Liver (tissue), 9 donors: Measurements from ENCODE around the gene PLXDC2. TPM values are rescaled to one million over a fixed set of nuclear protein-coding genes. Genes with fewer than 3 reads are reported as not detected.
A peak's percentile ranks its signal among the peaks of the same experiment; 100 is the strongest.

ENCODE experiments used
- DNase-seq: peaks from one replicate; pipeline ENCODE4 v3.0.0-alpha.2; 2017; ENCODE audit warnings: low spot score
- H3K27ac ChIP-seq, 2 donors: one replicate each; pipeline ENCODE4 v1.7.0; 2013; ENCODE audit warnings: inconsistent platforms in 2 of 2, low read length in 2 of 2, control low read depth in 1 of 2, low read depth in 1 of 2, mild to moderate bottlenecking in 1 of 2
- H3K27me3 ChIP-seq, 4 donors: one replicate each; pipeline versions ENCODE4 v1.6.1 to v1.7.0; 2013; ENCODE audit warnings: low read length in 3 of 4, inconsistent platforms in 1 of 4, mild to moderate bottlenecking in 1 of 4, moderate library complexity in 1 of 4; ENCODE audit not compliant: control insufficient read depth in 4 of 4, insufficient read depth in 4 of 4
- H3K36me3 ChIP-seq, 4 donors: one replicate each; pipeline versions ENCODE4 v1.6.1 to v1.7.0; 2013; ENCODE audit warnings: low read length in 3 of 4, mild to moderate bottlenecking in 3 of 4, low read depth in 1 of 4, moderate library complexity in 1 of 4; ENCODE audit not compliant: control insufficient read depth in 4 of 4, insufficient read depth in 3 of 4
- H3K4me1 ChIP-seq, 4 donors: one replicate each; pipeline versions ENCODE4 v1.6.1 to v1.7.0; 2013; ENCODE audit warnings: low read length in 3 of 4, mild to moderate bottlenecking in 3 of 4, moderate library complexity in 1 of 4; ENCODE audit not compliant: control insufficient read depth in 4 of 4, insufficient read depth in 4 of 4
- H3K4me3 ChIP-seq, 3 donors: one replicate each; pipeline versions ENCODE4 v1.6.1 to v1.7.0; 2013; ENCODE audit warnings: low read length in 3 of 3, control low read depth in 1 of 3, low read depth in 1 of 3, mild to moderate bottlenecking in 1 of 3
- H3K9ac ChIP-seq, 2 donors: one replicate each; pipeline ENCODE4 v1.7.0; 2013; ENCODE audit warnings: low read length in 2 of 2, mild to moderate bottlenecking in 2 of 2, moderate library complexity in 2 of 2, control low read depth in 1 of 2, low read depth in 1 of 2
- H3K9me3 ChIP-seq, 4 donors: one replicate each; pipeline versions ENCODE4 v1.6.1 to v1.7.0; 2013; ENCODE audit warnings: low read length in 3 of 4; ENCODE audit not compliant: control insufficient read depth in 4 of 4
- EGR1 ChIP-seq, 2 donors: IDR thresholded peaks; 2 replicates each; pipeline ENCODE4 v1.6.1; 2016 to 2018; ENCODE audit warnings: antibody characterized with exemption in 2 of 2, low read depth in 2 of 2
- FOXA1 ChIP-seq: IDR thresholded peaks from 2 replicates; pipeline ENCODE4 v1.6.1; 2016; ENCODE audit warnings: antibody characterized with exemption
- FOXA2 ChIP-seq: IDR thresholded peaks from 2 replicates; pipeline ENCODE4 v1.6.1; 2016; ENCODE audit warnings: antibody characterized with exemption
- GABPA ChIP-seq, 2 donors: IDR thresholded peaks in 1 of 2; conservative IDR thresholded peaks in 1 of 2; 2 replicates each; pipeline ENCODE4 v1.6.1; 2016; ENCODE audit warnings: antibody characterized with exemption in 2 of 2, mild to moderate bottlenecking in 1 of 2, moderate library complexity in 1 of 2
- HNF4A ChIP-seq, 2 donors: conservative IDR thresholded peaks; 2 replicates each; pipeline ENCODE4 v1.6.1; 2016; ENCODE audit warnings: antibody characterized with exemption in 2 of 2, mild to moderate bottlenecking in 2 of 2
- HNF4G ChIP-seq: IDR thresholded peaks from 2 replicates; pipeline ENCODE4 v1.6.1; 2016; ENCODE audit warnings: antibody characterized with exemption
- JUND ChIP-seq, 2 donors: IDR thresholded peaks; 2 replicates each; pipeline ENCODE4 v1.6.1; 2016; ENCODE audit warnings: antibody characterized with exemption in 2 of 2
- NR2F2 ChIP-seq: IDR thresholded peaks from 2 replicates; pipeline ENCODE4 v1.6.1; 2016; ENCODE audit warnings: antibody characterized with exemption
- RAD21 ChIP-seq, 2 donors: IDR thresholded peaks; 2 replicates each; pipeline ENCODE4 v1.6.1; 2016; ENCODE audit warnings: antibody characterized with exemption in 2 of 2, mild to moderate bottlenecking in 2 of 2
- RXRA ChIP-seq, 2 donors: IDR thresholded peaks; 2 replicates each; pipeline ENCODE4 v1.6.1; 2017 to 2018; ENCODE audit warnings: antibody characterized with exemption in 2 of 2, mild to moderate bottlenecking in 1 of 2
- SP1 ChIP-seq: IDR thresholded peaks from 2 replicates; pipeline ENCODE4 v1.6.1; 2018; ENCODE audit warnings: antibody characterized with exemption, mild to moderate bottlenecking
- TAF1 ChIP-seq: conservative IDR thresholded peaks from 2 replicates; pipeline ENCODE4 v1.6.1; 2016; ENCODE audit warnings: antibody characterized with exemption, mild to moderate bottlenecking
- YY1 ChIP-seq: IDR thresholded peaks from 2 replicates; pipeline ENCODE4 v1.6.1; 2016; ENCODE audit warnings: antibody characterized with exemption, mild to moderate bottlenecking
- WGBS: extraction: QIAGEN DNeasy Blood & Tissue Kit; methylation state at CpG from one replicate; pipeline ENCODE4 v1.1.7; 2013; 5-methylcytosine and 5-hydroxymethylcytosine counted together
- polyA plus RNA-seq, 2 donors: library from polyadenylated mRNA; stranded (reverse) in 1 of 2; unstranded in 1 of 2; fragments of 200-250 nt in 1 of 2; fragments of >200 nt in 1 of 2; fragmentation: Nextera tagmentation in 1 of 2; extraction: Ambion mirVana in 1 of 2; gene quantifications; one replicate each; pipeline versions ENCODE4 v1.2.1 to v1.2.3, GENCODE V29; 2013 to 2015
- total RNA-seq, 2 donors: library from RNA; depleted of rRNA; stranded (reverse); fragments of >200 nt; gene quantifications; one replicate each; pipeline ENCODE4 v1.2.3, GENCODE V29; 2014
- TF ChIP-seq, protein P1 (sequence below): fragments of 150-350 bp; IDR thresholded peaks from 2 replicates; pipeline ENCODE4 v1.5.1; 2017; ENCODE audit warnings: improper control_type of control experiment, low read depth, low read length; ENCODE audit not compliant: missing input control
- TF ChIP-seq, protein P2 (sequence below): IDR thresholded peaks from 2 replicates; pipeline ENCODE4 v1.6.1; 2016; ENCODE audit warnings: antibody characterized with exemption
- TF ChIP-seq, protein P3 (sequence below): IDR thresholded peaks from 2 replicates; pipeline ENCODE4 v1.6.1; 2016; ENCODE audit warnings: antibody characterized with exemption
- TF ChIP-seq, protein P4 (sequence below): IDR thresholded peaks from 2 replicates; pipeline ENCODE4 v1.6.1; 2016; ENCODE audit warnings: antibody characterized with exemption
- TF ChIP-seq, protein P5 (sequence below): IDR thresholded peaks from 2 replicates; pipeline ENCODE4 v1.6.1; 2016; ENCODE audit warnings: antibody characterized with exemption, mild to moderate bottlenecking
- donor health status: healthy.
- donor health status: healthy.
- donor health status: healthy.
- donor health status: healthy.
- donor health status: healthy.

PLXDC2 gene
- total and polyA plus RNA-seq, 4 donors, result 1.4 to 5.1 (median 2.4) TPM

DNA sequence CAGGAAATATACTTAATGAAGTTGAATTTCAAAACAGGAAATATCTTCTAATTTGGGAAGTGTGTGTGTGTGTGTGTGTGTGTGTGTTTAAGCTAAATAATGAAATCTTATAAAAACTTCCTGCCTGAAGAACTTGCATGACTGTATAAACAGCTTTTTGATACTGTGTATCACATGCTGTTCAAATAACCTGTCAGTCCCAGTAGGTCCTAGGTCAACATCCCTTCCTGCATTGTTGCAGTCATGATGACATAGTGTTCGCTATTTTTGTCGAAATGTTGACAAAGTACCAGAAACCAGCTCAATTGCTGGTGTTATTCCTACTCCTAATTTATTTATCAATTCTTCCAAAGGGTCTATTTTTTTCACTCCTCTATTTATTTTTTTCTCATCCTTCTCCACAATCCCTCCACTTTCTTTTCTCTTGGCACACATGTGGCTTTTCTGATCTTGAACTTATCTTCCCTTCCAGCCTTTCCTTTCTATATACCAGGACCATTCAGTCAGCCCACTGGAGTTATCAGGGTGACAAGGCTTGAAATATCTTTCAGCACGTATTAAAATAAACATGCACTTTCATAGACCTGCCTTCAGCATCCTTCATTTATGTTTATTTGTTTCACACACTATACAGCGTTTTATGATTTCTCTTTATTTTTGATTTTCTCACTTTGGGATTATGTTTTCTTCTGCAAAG is 115.8 kb downstream of the PLXDC2 start (continued):
- TF ChIP-seq YY1, result peak; percentile 24

DNA sequence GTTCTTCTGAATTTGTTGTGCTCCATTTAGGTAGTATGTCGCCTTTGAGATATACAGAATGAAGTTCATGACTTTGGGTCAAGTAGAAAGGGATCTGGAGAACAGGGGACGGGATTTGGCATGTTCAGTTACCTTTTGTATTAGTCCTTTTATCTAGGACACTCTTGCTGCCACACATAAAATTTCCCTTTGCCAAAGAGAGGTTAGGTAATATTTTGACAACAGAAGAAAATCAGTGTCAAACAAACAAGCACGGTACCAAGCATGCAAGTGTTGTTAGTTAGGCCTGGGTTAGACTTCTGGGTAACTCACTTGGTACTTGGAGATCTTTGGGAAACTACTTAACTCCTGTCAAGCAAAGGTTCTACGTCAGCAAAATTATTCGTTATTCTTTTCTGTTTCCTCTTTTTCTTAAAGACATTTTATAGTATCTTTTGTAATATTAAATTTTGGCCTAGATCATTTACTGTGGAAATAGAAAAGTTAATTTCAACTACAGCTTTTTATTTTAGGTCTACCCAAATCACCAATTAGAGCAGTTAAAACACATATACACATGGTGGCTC is 116.7 kb downstream of the PLXDC2 start:
- H3K4me3 ChIP-seq, result no peak overlapping the region
- no peaks in the 10 kb centered on the region for H3K9me3 ChIP-seq
- TF ChIP-seq SP1 (peak; percentile 54), HNF4A (conservative IDR thresholded peaks at IDR 0.05) (peak; percentile 29 to 40), NR2F2 (no peak), RAD21 (IDR thresholded peaks at IDR 0.05) (peak; percentile 39 to 56), RXRA (IDR thresholded peaks at IDR 0.05) (peak in 1 of 2 donors; percentile 61), TAF1 (no peak), FOXA2 (no peak), EGR1 (IDR thresholded peaks at IDR 0.05; ENCODE audit: low read depth in 2 of 2) (no peak), HNF4G (no peak), YY1 (peak; percentile 27), JUND (IDR thresholded peaks at IDR 0.05) (no peak)
- TF ChIP-seq, protein P1, sequence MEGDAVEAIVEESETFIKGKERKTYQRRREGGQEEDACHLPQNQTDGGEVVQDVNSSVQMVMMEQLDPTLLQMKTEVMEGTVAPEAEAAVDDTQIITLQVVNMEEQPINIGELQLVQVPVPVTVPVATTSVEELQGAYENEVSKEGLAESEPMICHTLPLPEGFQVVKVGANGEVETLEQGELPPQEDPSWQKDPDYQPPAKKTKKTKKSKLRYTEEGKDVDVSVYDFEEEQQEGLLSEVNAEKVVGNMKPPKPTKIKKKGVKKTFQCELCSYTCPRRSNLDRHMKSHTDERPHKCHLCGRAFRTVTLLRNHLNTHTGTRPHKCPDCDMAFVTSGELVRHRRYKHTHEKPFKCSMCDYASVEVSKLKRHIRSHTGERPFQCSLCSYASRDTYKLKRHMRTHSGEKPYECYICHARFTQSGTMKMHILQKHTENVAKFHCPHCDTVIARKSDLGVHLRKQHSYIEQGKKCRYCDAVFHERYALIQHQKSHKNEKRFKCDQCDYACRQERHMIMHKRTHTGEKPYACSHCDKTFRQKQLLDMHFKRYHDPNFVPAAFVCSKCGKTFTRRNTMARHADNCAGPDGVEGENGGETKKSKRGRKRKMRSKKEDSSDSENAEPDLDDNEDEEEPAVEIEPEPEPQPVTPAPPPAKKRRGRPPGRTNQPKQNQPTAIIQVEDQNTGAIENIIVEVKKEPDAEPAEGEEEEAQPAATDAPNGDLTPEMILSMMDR, result no peak
- TF ChIP-seq, protein P2, sequence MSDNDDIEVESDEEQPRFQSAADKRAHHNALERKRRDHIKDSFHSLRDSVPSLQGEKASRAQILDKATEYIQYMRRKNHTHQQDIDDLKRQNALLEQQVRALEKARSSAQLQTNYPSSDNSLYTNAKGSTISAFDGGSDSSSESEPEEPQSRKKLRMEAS, result no peak
- TF ChIP-seq, protein P3, sequence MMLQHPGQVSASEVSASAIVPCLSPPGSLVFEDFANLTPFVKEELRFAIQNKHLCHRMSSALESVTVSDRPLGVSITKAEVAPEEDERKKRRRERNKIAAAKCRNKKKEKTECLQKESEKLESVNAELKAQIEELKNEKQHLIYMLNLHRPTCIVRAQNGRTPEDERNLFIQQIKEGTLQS, result no peak
- TF ChIP-seq, protein P4, sequence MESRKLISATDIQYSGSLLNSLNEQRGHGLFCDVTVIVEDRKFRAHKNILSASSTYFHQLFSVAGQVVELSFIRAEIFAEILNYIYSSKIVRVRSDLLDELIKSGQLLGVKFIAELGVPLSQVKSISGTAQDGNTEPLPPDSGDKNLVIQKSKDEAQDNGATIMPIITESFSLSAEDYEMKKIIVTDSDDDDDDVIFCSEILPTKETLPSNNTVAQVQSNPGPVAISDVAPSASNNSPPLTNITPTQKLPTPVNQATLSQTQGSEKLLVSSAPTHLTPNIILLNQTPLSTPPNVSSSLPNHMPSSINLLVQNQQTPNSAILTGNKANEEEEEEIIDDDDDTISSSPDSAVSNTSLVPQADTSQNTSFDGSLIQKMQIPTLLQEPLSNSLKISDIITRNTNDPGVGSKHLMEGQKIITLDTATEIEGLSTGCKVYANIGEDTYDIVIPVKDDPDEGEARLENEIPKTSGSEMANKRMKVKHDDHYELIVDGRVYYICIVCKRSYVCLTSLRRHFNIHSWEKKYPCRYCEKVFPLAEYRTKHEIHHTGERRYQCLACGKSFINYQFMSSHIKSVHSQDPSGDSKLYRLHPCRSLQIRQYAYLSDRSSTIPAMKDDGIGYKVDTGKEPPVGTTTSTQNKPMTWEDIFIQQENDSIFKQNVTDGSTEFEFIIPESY, result peak; percentile 26
- no peaks in the 10 kb centered on the region for H3K36me3 ChIP-seq
- peak overlapping the region; percentile 57 to 83 for H3K27ac ChIP-seq
- H3K27me3 ChIP-seq, result no peaks in the 10 kb centered on the region
- H3K4me1 ChIP-seq, result peaks cover 0 to 28% (median 22%) of the 10 kb centered on the region in 4 donors
- 45% methylated on average over 5 of the region's 5 CpGs for WGBS
- peak overlapping the region in 1 of 2 donors; percentile 21 for H3K9ac ChIP-seq
- DNase-seq, result no peak

DNA sequence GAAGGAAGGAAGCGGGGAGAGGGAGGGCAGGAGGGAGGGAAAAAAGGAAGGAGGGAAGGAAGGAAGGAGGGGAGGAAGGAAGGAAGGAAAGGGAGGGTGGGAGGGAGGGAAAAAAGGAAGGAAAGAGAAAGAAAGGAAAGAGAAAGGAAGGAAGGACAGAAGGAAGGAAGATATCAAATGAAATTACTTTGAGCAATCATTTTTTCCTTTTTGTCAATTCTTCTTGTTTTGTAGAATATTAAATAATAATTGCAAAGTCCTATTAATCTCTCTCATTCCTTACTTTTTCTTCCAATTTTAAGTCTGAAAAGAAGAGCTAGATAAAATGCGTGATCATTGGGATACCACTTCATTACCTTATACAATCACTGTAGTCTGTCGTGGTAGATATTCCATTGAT is 117.5 kb downstream of the PLXDC2 start:
- Histone ChIP-seq H3K36me3 (no peaks in the 10 kb centered on the region), H3K4me1 (peaks cover 0 to 28% (median 22%) of the 10 kb centered on the region in 4 donors), H3K27me3 (no peaks in the 10 kb centered on the region), H3K27ac (no peak overlapping the region), H3K9ac (no peak overlapping the region), H3K9me3 (no peaks in the 10 kb centered on the region), H3K4me3 (no peak overlapping the region)
- 95% methylated on average over 3 of the region's 3 CpGs for WGBS
- TF ChIP-seq FOXA2, result no peak
- no peak for TF ChIP-seq RAD21 (IDR thresholded peaks at IDR 0.05)
- TF ChIP-seq NR2F2, result no peak
- TF ChIP-seq, protein P5, sequence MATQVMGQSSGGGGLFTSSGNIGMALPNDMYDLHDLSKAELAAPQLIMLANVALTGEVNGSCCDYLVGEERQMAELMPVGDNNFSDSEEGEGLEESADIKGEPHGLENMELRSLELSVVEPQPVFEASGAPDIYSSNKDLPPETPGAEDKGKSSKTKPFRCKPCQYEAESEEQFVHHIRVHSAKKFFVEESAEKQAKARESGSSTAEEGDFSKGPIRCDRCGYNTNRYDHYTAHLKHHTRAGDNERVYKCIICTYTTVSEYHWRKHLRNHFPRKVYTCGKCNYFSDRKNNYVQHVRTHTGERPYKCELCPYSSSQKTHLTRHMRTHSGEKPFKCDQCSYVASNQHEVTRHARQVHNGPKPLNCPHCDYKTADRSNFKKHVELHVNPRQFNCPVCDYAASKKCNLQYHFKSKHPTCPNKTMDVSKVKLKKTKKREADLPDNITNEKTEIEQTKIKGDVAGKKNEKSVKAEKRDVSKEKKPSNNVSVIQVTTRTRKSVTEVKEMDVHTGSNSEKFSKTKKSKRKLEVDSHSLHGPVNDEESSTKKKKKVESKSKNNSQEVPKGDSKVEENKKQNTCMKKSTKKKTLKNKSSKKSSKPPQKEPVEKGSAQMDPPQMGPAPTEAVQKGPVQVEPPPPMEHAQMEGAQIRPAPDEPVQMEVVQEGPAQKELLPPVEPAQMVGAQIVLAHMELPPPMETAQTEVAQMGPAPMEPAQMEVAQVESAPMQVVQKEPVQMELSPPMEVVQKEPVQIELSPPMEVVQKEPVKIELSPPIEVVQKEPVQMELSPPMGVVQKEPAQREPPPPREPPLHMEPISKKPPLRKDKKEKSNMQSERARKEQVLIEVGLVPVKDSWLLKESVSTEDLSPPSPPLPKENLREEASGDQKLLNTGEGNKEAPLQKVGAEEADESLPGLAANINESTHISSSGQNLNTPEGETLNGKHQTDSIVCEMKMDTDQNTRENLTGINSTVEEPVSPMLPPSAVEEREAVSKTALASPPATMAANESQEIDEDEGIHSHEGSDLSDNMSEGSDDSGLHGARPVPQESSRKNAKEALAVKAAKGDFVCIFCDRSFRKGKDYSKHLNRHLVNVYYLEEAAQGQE, result no peak
- no peak for TF ChIP-seq HNF4A (conservative IDR thresholded peaks at IDR 0.05)
- TF ChIP-seq, protein P2, result no peak
- no peak for TF ChIP-seq GABPA (IDR thresholded peaks at IDR 0.05 in 1 of 2, conservative IDR thresholded peaks at IDR 0.05 in 1 of 2)
- TF ChIP-seq HNF4G, result no peak
- TF ChIP-seq YY1, result no peak
- TF ChIP-seq, protein P4, result no peak
- no peak for TF ChIP-seq FOXA1
- DNase-seq, result no peak
